K562 (cell line): ENCODE data around the gene PGAP2. TPM values are rescaled to one million over a fixed set of nuclear protein-coding genes. Genes with fewer than 3 reads are reported as not detected.

Source experiments
- CBFA2T2 ChIP-seq: fragments of 450-650 bp; conservative IDR thresholded peaks from 2 replicates; pipeline ENCODE4 v1.6.1; 2017; ENCODE audit warnings: mild to moderate bottlenecking
- DMBX1 ChIP-seq: fragments of 250-450 bp; sonication (Bioruptor Pico); IDR thresholded peaks from 2 replicates; pipeline ENCODE4 v1.8.0; 2022; ENCODE audit warnings: inconsistent platforms, mild to moderate bottlenecking, moderate library complexity, borderline replicate concordance
- E4F1 ChIP-seq: fragments of 250-450 bp; sonication (Bioruptor Pico); IDR thresholded peaks from 2 replicates; pipeline ENCODE4 v1.5.0; 2021; ENCODE audit warnings: mild to moderate bottlenecking, borderline replicate concordance
- ETV6 ChIP-seq, 3 experiments: fragments of 150-350 bp in 1 of 3; sonication (generic) in 1 of 3; formaldehyde crosslinking in 1 of 3; IDR thresholded peaks; 2 replicates each; pipeline versions ENCODE4 v1.6.1 to v1.8.0; 2014 to 2022; ENCODE audit warnings: borderline replicate concordance in 2 of 3, low read depth in 2 of 3, antibody characterized with exemption in 1 of 3, low read length in 1 of 3, mild to moderate bottlenecking in 1 of 3, missing genetic modification reagents in 1 of 3
- HMBOX1 ChIP-seq: sonication (generic); IDR thresholded peaks from 2 replicates; pipeline ENCODE4 v1.6.1; 2016
- HMGXB4 ChIP-seq: sonication (generic); formaldehyde crosslinking; IDR thresholded peaks from 2 replicates; pipeline ENCODE4 v1.8.1; 2023; ENCODE audit warnings: mild to moderate bottlenecking, missing genetic modification reagents
- KLF13 ChIP-seq: fragments of 450-650 bp; IDR thresholded peaks from 2 replicates; pipeline ENCODE4 v1.6.1; 2016; ENCODE audit warnings: missing genetic modification characterization, low read depth, mild to moderate bottlenecking, missing compliant biosample characterization, moderate library complexity, borderline replicate concordance
- LEF1 ChIP-seq: fragments of 450-650 bp; IDR thresholded peaks from 2 replicates; pipeline ENCODE4 v1.6.1; 2016; ENCODE audit warnings: mild to moderate bottlenecking
- MXD1 ChIP-seq: fragments of 250-450 bp; sonication (Bioruptor Pico); IDR thresholded peaks from 2 replicates; pipeline ENCODE4 v1.8.0; 2021; ENCODE audit warnings: borderline replicate concordance, mild to moderate bottlenecking, moderate library complexity; ENCODE audit not compliant: poor library complexity, severe bottlenecking
- NR2C2 ChIP-seq, 2 experiments: fragments of 200-800 bp in 1 of 2; sonication (Bioruptor generic) in 1 of 2; sonication (generic) in 1 of 2; formaldehyde crosslinking in 1 of 2; IDR thresholded peaks; 2 replicates each; pipeline versions ENCODE4 v1.6.1 to v1.8.0; 2016 to 2022; ENCODE audit warnings: mild to moderate bottlenecking in 1 of 2, missing compliant biosample characterization in 1 of 2, missing genetic modification characterization in 1 of 2, missing genetic modification reagents in 1 of 2
- NR3C1 ChIP-seq: sonication (generic); formaldehyde crosslinking; IDR thresholded peaks from 2 replicates; pipeline ENCODE4 v1.8.1; 2022; ENCODE audit warnings: missing genetic modification reagents
- POLR2AphosphoS2 ChIP-seq: IDR thresholded peaks from 2 replicates; pipeline ENCODE4 v1.6.1; 2012; ENCODE audit warnings: low read length, improper control_type of control experiment
- POLR3G ChIP-seq: IDR thresholded peaks from 2 replicates; pipeline ENCODE4 v1.6.1; 2011; ENCODE audit not compliant: insufficient read length, insufficient replicate concordance; ENCODE audit errors: extremely low read depth
- SREBF1 ChIP-seq: fragments of 150-350 bp; IDR thresholded peaks from 2 replicates; pipeline ENCODE4 v1.6.1; 2014; ENCODE audit warnings: antibody characterized with exemption, low read depth, low read length, borderline replicate concordance
- TAF1 ChIP-seq: IDR thresholded peaks from 2 replicates; pipeline ENCODE4 v1.6.1; 2011; ENCODE audit warnings: mild to moderate bottlenecking, low read length, moderate library complexity; ENCODE audit not compliant: insufficient read depth, control insufficient read depth, severe bottlenecking; ENCODE audit errors: extremely low read depth
- U2AF2 ChIP-seq: fragments of 200-400 bp; formaldehyde crosslinking; optimal IDR thresholded peaks from 2 replicates; pipeline ENCODE3; 2017; ENCODE audit warnings: low read depth, mild to moderate bottlenecking, low read length
- ZBED1 ChIP-seq: IDR thresholded peaks from 2 replicates; pipeline ENCODE4 v1.6.1; 2014
- ZHX1 ChIP-seq: fragments of 150-350 bp; conservative IDR thresholded peaks from 2 replicates; pipeline ENCODE4 v1.6.1; 2014; ENCODE audit warnings: low read length
- ZNF212 ChIP-seq: fragments of 450-650 bp; formaldehyde crosslinking; IDR thresholded peaks from 2 replicates; pipeline ENCODE4 v1.4.0; 2020; ENCODE audit warnings: mild to moderate bottlenecking
- ZNF263 ChIP-seq: sonication (generic); formaldehyde crosslinking; IDR thresholded peaks from 2 replicates; pipeline ENCODE4 v1.8.0; 2022; ENCODE audit warnings: mild to moderate bottlenecking, missing genetic modification reagents, borderline replicate concordance
- polyA plus RNA-seq, 8 experiments: library from polyadenylated mRNA; depleted of rRNA in 4 of 8; stranded (reverse) in 5 of 8; unstranded in 3 of 8; fragments of >200 nt; fragmentation: Nextera tagmentation in 2 of 8; fragmentation: Illumina TruSeq in 1 of 8; extraction: Ambion mirVana in 2 of 8; extraction: Trizol in 1 of 8; gene quantifications; 2 replicates each; pipeline versions ENCODE4 v1.2.1 to v1.2.3, GENCODE V29; 2011 to 2014; ENCODE audit warnings: inconsistent platforms in 1 of 8, missing spikeins in 1 of 8
- total RNA-seq, 7 experiments: library from RNA; depleted of rRNA in 6 of 7; stranded (reverse); fragments of >200 nt in 6 of 7; fragmentation: Illumina TruSeq in 2 of 7; extraction: Trizol in 2 of 7; gene quantifications; 2 replicates each; pipeline versions ENCODE4 v1.2.1 to v1.2.3, GENCODE V29; 2011 to 2021; ENCODE audit warnings: low replicate concordance in 1 of 7

PGAP2 gene
- total and polyA plus RNA-seq, 9 of the 15 experiments (the other 6 are each of a cell fraction or from before 2014, with no cell fraction given), result 17.9 to 47.2 (median 33.7) TPM

- TF ChIP-seq KLF13 (tag) (peak; percentile 43; the same call in 1 of the 2 replicates), TAF1 (no peak), POLR3G (no peak), MXD1 (CRISPR knock-in tag) (no peak), U2AF2 (no peak), HMGXB4 (CRISPR knock-in tag) (no peak), ZNF212 (CRISPR knock-in tag) (no peak), SREBF1 (no peak), HMBOX1 (no peak), CBFA2T2 (no peak), NR3C1 (CRISPR knock-in tag) (no peak), ZHX1 (no peak), DMBX1 (CRISPR knock-in tag) (peak; percentile 93), POLR2AphosphoS2 (no peak), NR2C2 (CRISPR knock-in tag; IDR thresholded peaks at IDR 0.05) (peak; percentile 33; the same call in 1 of the 2 replicates), NR2C2 (tag; IDR thresholded peaks at IDR 0.05) (no peak), ZBED1 (no peak), E4F1 (CRISPR knock-in tag) (no peak), LEF1 (no peak), ETV6 (IDR thresholded peaks at IDR 0.05; ENCODE audit: borderline replicate concordance in 1 of 2, low read depth in 2 of 2, low read length in 1 of 2) (no peak), ETV6 (CRISPR knock-in tag; IDR thresholded peaks at IDR 0.05; ENCODE audit: borderline replicate concordance) (no peak), ZNF263 (CRISPR knock-in tag) (no peak)
Measured at GRCh38 chr11:3834349-3834663, 25.9 kb downstream of the PGAP2 start (continued).
